SK-N-SH treated with all-trans-retinoic acid at 6 μM for 48 hours (cell line): ENCODE measurements around the gene ARL1.
"Not testable (repeated sequence)": the region's sequence is repeated elsewhere in the genome, so short reads cannot be mapped to it uniquely, and the experiment has no call there.

Source experiments
- ATAC-seq: fragments of 200-7000 bp; cut with Tn5 transposase; 3 replicates; pipeline ENCODE4 v1.9.1; 2020; ENCODE audit warnings: mild to moderate bottlenecking, moderate library complexity
- ARNTL ChIP-seq: fragments of 450-650 bp; formaldehyde crosslinking; IDR thresholded peaks from 2 replicates; pipeline ENCODE4 v1.5.0; 2020; ENCODE audit warnings: low read depth, mild to moderate bottlenecking, moderate library complexity, borderline replicate concordance
- BACH2 ChIP-seq: fragments of 250-450 bp; sonication (Bioruptor Pico); IDR thresholded peaks from 2 replicates; pipeline ENCODE4 v1.9.0; 2021; ENCODE audit warnings: mild to moderate bottlenecking, borderline replicate concordance
- CREB5 ChIP-seq: fragments of 250-450 bp; sonication (Bioruptor Pico); IDR thresholded peaks from 2 replicates; pipeline ENCODE4 v1.5.1; 2020; ENCODE audit warnings: low read depth, mild to moderate bottlenecking, moderate library complexity
- CSDC2 ChIP-seq: fragments of 250-450 bp; sonication (Bioruptor Pico); IDR thresholded peaks from 2 replicates; pipeline ENCODE4 v1.5.0; 2020; ENCODE audit warnings: mild to moderate bottlenecking, moderate library complexity
- CSRNP3 ChIP-seq: fragments of 250-450 bp; sonication (Bioruptor Pico); IDR thresholded peaks from 2 replicates; pipeline ENCODE4 v1.5.1; 2021; ENCODE audit warnings: mild to moderate bottlenecking, moderate library complexity
- GLIS3 ChIP-seq: fragments of 250-450 bp; sonication (Bioruptor Pico); IDR thresholded peaks from 2 replicates; pipeline ENCODE4 v1.5.0; 2020; ENCODE audit warnings: mild to moderate bottlenecking, moderate library complexity
- ISL1 ChIP-seq: fragments of 250-450 bp; sonication (Bioruptor Pico); IDR thresholded peaks from 2 replicates; pipeline ENCODE4 v2.1.2; 2022; ENCODE audit warnings: mild to moderate bottlenecking, moderate library complexity
- OSR1 ChIP-seq: fragments of 250-450 bp; sonication (Bioruptor Pico); IDR thresholded peaks from 2 replicates; pipeline ENCODE4 v1.8.0; 2022; ENCODE audit warnings: moderate library complexity, mild to moderate bottlenecking, inconsistent platforms
- PATZ1 ChIP-seq: fragments of 250-450 bp; sonication (Bioruptor Pico); IDR thresholded peaks from 2 replicates; pipeline ENCODE4 v1.8.0; 2020; ENCODE audit warnings: mild to moderate bottlenecking, moderate library complexity, borderline replicate concordance
- POU6F1 ChIP-seq: fragments of 250-450 bp; sonication (Bioruptor Pico); IDR thresholded peaks from 2 replicates; pipeline ENCODE4 v1.8.0; 2021; ENCODE audit warnings: low read depth, mild to moderate bottlenecking, moderate library complexity, borderline replicate concordance
- RARB ChIP-seq: fragments of 250-450 bp; sonication (Bioruptor Pico); IDR thresholded peaks from 2 replicates; pipeline ENCODE4 v1.8.0; 2021; ENCODE audit warnings: mild to moderate bottlenecking, moderate library complexity
- SNAI2 ChIP-seq: fragments of 250-450 bp; sonication (Bioruptor Pico); IDR thresholded peaks from 2 replicates; pipeline ENCODE4 v1.5.0; 2020; ENCODE audit warnings: mild to moderate bottlenecking, moderate library complexity
- TCF4 ChIP-seq: fragments of 250-450 bp; sonication (Bioruptor Pico); IDR thresholded peaks from 2 replicates; pipeline ENCODE4 v1.8.0; 2021; ENCODE audit warnings: mild to moderate bottlenecking, moderate library complexity, borderline replicate concordance
- TOX ChIP-seq: fragments of 250-450 bp; sonication (Bioruptor Pico); IDR thresholded peaks from 2 replicates; pipeline ENCODE4 v1.8.0; 2021; ENCODE audit warnings: mild to moderate bottlenecking, moderate library complexity, borderline replicate concordance
- TSHZ2 ChIP-seq: fragments of 250-450 bp; sonication (Bioruptor Pico); IDR thresholded peaks from 2 replicates; pipeline ENCODE4 v1.5.0; 2020; ENCODE audit warnings: mild to moderate bottlenecking, moderate library complexity
- ZC3H10 ChIP-seq: fragments of 250-450 bp; sonication (Bioruptor Pico); IDR thresholded peaks from 2 replicates; pipeline ENCODE4 v1.5.1; 2021; ENCODE audit warnings: mild to moderate bottlenecking, moderate library complexity
- ZFP3 ChIP-seq: fragments of 250-450 bp; sonication (Bioruptor Pico); IDR thresholded peaks from 2 replicates; pipeline ENCODE4 v1.5.0; 2020; ENCODE audit warnings: mild to moderate bottlenecking, moderate library complexity
- ZFP30 ChIP-seq: fragments of 450-650 bp; formaldehyde crosslinking; IDR thresholded peaks from 2 replicates; pipeline ENCODE4 v1.5.0; 2022; ENCODE audit warnings: mild to moderate bottlenecking, moderate library complexity
- ZNF565 ChIP-seq: fragments of 450-650 bp; formaldehyde crosslinking; conservative IDR thresholded peaks from 2 replicates; pipeline ENCODE4 v1.5.0; 2020; ENCODE audit warnings: low read depth, mild to moderate bottlenecking, moderate library complexity
- ZNF70 ChIP-seq: fragments of 450-650 bp; formaldehyde crosslinking; IDR thresholded peaks from 2 replicates; pipeline ENCODE4 v1.5.0; 2020; ENCODE audit warnings: mild to moderate bottlenecking, moderate library complexity

The ARL1 gene

GRCh38 chr12:101424620-101425019 is 17.0 kb upstream of the ARL1 start:
- ATAC-seq = no peak
- TF ChIP-seq TSHZ2 = no peak
- TF ChIP-seq ISL1 (CRISPR knock-in tag) = no peak
- no peak for TF ChIP-seq ZNF70 (CRISPR knock-in tag)
- no peak for TF ChIP-seq ZFP30 (CRISPR knock-in tag)
- no peak for TF ChIP-seq TCF4 (CRISPR knock-in tag)
- no peak for TF ChIP-seq PATZ1 (CRISPR knock-in tag)
- TF ChIP-seq BACH2 (CRISPR knock-in tag) = no peak
- TF ChIP-seq TOX (CRISPR knock-in tag) = no peak
- TF ChIP-seq GLIS3 = no peak
- TF ChIP-seq RARB = no peak
- TF ChIP-seq CSDC2 (CRISPR knock-in tag) = no peak
- TF ChIP-seq CSRNP3 = no peak
- no peak for TF ChIP-seq ZFP3 (CRISPR knock-in tag)
- no peak for TF ChIP-seq ARNTL (CRISPR knock-in tag)
- TF ChIP-seq SNAI2 (CRISPR knock-in tag) = no peak
- no peak for TF ChIP-seq OSR1 (CRISPR knock-in tag)
- no peak for TF ChIP-seq ZNF565 (CRISPR knock-in tag)
- no peak for TF ChIP-seq CREB5 (CRISPR knock-in tag)

- not testable (repeated sequence) for ATAC-seq
Measured at GRCh38 chr12:101422066-101422465, 14.5 kb upstream of the ARL1 start.

- no peak for TF ChIP-seq POU6F1 (CRISPR knock-in tag)
- no peak for TF ChIP-seq GLIS3
- no peak for TF ChIP-seq BACH2 (CRISPR knock-in tag)
- no peak for TF ChIP-seq ZNF565 (CRISPR knock-in tag)
- ATAC-seq = no peak
Measured at GRCh38 chr12:101415228-101415627, 7.7 kb upstream of the ARL1 start.

GRCh38 chr12:101414533-101415119 is 7.1 kb upstream of the ARL1 start:
- ATAC-seq = peak; percentile 81
- no peak for TF ChIP-seq PATZ1 (CRISPR knock-in tag)
- TF ChIP-seq POU6F1 (CRISPR knock-in tag) = no peak
- no peak for TF ChIP-seq TCF4 (CRISPR knock-in tag)
- TF ChIP-seq CSRNP3 = no peak
- no peak for TF ChIP-seq TOX (CRISPR knock-in tag)
- TF ChIP-seq ZC3H10 (CRISPR knock-in tag) = no peak
- no peak for TF ChIP-seq SNAI2 (CRISPR knock-in tag)
